ENCODE results near the gene ATP2B2. TPM values are rescaled to one million over a fixed set of nuclear protein-coding genes. Genes with fewer than 3 reads are reported as not detected.

ATP2B2 gene
- polyA plus RNA-seq = not detected

GRCh38 chr3:10505050-10505790 lies at the start of gene ATP2B2:
Gene ATP2B2, minus strand, starts transcription at chr3:10505586. Its CDS starts 56,043 bp downstream, at chr3:10449543.
- DNase-seq = no peak
- H3K27me3 Mint-ChIP-seq (ENCODE audit: low read depth in 3 of 3) = peaks cover 0 to 6% (median 0%) of the 10 kb centered on the region in 3 donors
- no peak within 1 kb of the TSS for H3K27ac Mint-ChIP-seq

GRCh38 chr3:10554746-10555145 lies 49.4 kb upstream of the ATP2B2 start:
- peaks cover 1 to 4% (median 4%) of the 10 kb centered on the region in 3 donors for H3K27me3 Mint-ChIP-seq (ENCODE audit: low read depth in 3 of 3)
- peaks cover 0 to 3% (median 0%) of the 10 kb centered on the region in 3 donors for H3K36me3 Mint-ChIP-seq
- H3K9me3 Mint-ChIP-seq = no peaks in the 10 kb centered on the region
- peaks cover 28 to 30% of the 10 kb centered on the region in 2 donors for H3K4me1 Mint-ChIP-seq
- no peak overlapping the region for H3K27ac Mint-ChIP-seq
- no peak overlapping the region for H3K4me3 Mint-ChIP-seq
- no peak for DNase-seq

More at GRCh38 chr3:10505050-10505790, at the start of gene ATP2B2:
- Mint-ChIP-seq H3K4me1 (no peaks in the 10 kb centered on the region), H3K4me3 (peak within 1 kb of the TSS; percentile 30 to 53 (median 46)), H3K9me3 (no peaks in the 10 kb centered on the region), H3K36me3 (no peaks in the 10 kb centered on the region)

GRCh38 chr3:10554236-10554611 lies 48.8 kb upstream of the ATP2B2 start:
- Mint-ChIP-seq H3K9me3 (no peaks in the 10 kb centered on the region), H3K27ac (peak overlapping the region in 4 of 6 donors; percentile 16 to 53 (median 38)), H3K4me1 (peaks cover 28 to 33% of the 10 kb centered on the region in 2 donors), H3K4me3 (no peak overlapping the region), H3K27me3 (ENCODE audit: low read depth in 3 of 3) (peaks cover 0 to 3% (median 2%) of the 10 kb centered on the region in 3 donors), H3K36me3 (peaks cover 0 to 3% (median 0%) of the 10 kb centered on the region in 3 donors)
- no peak for DNase-seq

- Mint-ChIP-seq H3K4me1 (peaks cover 28 to 36% of the 10 kb centered on the region in 2 donors), H3K9me3 (no peaks in the 10 kb centered on the region), H3K27me3 (ENCODE audit: low read depth in 3 of 3) (peaks cover 0 to 6% (median 3%) of the 10 kb centered on the region in 3 donors), H3K4me3 (no peak overlapping the region), H3K36me3 (peaks cover 0 to 3% (median 0%) of the 10 kb centered on the region in 3 donors), H3K27ac (peak overlapping the region in 2 of 6 donors; percentile 16 to 54)
- DNase-seq = no peak
Observed at GRCh38 chr3:10553591-10554235, 48.3 kb upstream of the ATP2B2 start.

GRCh38 chr3:10552631-10552943 lies 47.2 kb upstream of the ATP2B2 start:
- H3K36me3 Mint-ChIP-seq = peaks cover 0 to 3% (median 0%) of the 10 kb centered on the region in 3 donors
- H3K27ac Mint-ChIP-seq = peak overlapping the region; percentile 54 to 91 (median 76)
- peak overlapping the region; percentile 29 to 77 (median 72) for H3K4me3 Mint-ChIP-seq
- DNase-seq = no peak
- peaks cover 0 to 6% (median 3%) of the 10 kb centered on the region in 3 donors for H3K27me3 Mint-ChIP-seq (ENCODE audit: low read depth in 3 of 3)
- H3K9me3 Mint-ChIP-seq = no peaks in the 10 kb centered on the region
- peaks cover 29 to 33% of the 10 kb centered on the region in 2 donors for H3K4me1 Mint-ChIP-seq

GRCh38 chr3:10551821-10552630 lies 46.6 kb upstream of the ATP2B2 start:
- H3K36me3 Mint-ChIP-seq = peaks cover 0 to 3% (median 0%) of the 10 kb centered on the region in 3 donors
- peak overlapping the region; percentile 29 to 77 (median 72) for H3K4me3 Mint-ChIP-seq
- H3K9me3 Mint-ChIP-seq = no peaks in the 10 kb centered on the region
- peak; percentile 43 to 59 (median 49) for DNase-seq
- peaks cover 25 to 29% of the 10 kb centered on the region in 2 donors for H3K4me1 Mint-ChIP-seq
- peaks cover 0 to 6% (median 3%) of the 10 kb centered on the region in 3 donors for H3K27me3 Mint-ChIP-seq (ENCODE audit: low read depth in 3 of 3)
- H3K27ac Mint-ChIP-seq = peak overlapping the region; percentile 56 to 91 (median 76)

- H3K27me3 Mint-ChIP-seq (ENCODE audit: low read depth in 3 of 3) = peaks cover 3 to 6% (median 3%) of the 10 kb centered on the region in 3 donors
- peak overlapping the region in 2 of 5 donors; percentile 12 to 34 for H3K4me3 Mint-ChIP-seq
Observed at GRCh38 chr3:10551139-10551538, 45.8 kb upstream of the ATP2B2 start.

GRCh38 chr3:10550705-10551104 lies 45.3 kb upstream of the ATP2B2 start:
- Mint-ChIP-seq H3K4me3 (no peak overlapping the region), H3K27me3 (ENCODE audit: low read depth in 3 of 3) (peaks cover 3 to 6% (median 3%) of the 10 kb centered on the region in 3 donors), H3K27ac (peak overlapping the region in 2 of 6 donors; percentile 16 to 25), H3K4me1 (peaks cover 25 to 29% of the 10 kb centered on the region in 2 donors), H3K9me3 (no peaks in the 10 kb centered on the region), H3K36me3 (peaks cover 0 to 3% (median 0%) of the 10 kb centered on the region in 3 donors)
- DNase-seq = no peak

More at GRCh38 chr3:10551139-10551538, 45.8 kb upstream of the ATP2B2 start:
- Mint-ChIP-seq H3K27ac (peak overlapping the region in 3 of 6 donors; percentile 27 to 91 (median 83)), H3K4me1 (peaks cover 25 to 29% of the 10 kb centered on the region in 2 donors), H3K36me3 (peaks cover 0 to 3% (median 0%) of the 10 kb centered on the region in 3 donors), H3K9me3 (no peaks in the 10 kb centered on the region)
- no peak for DNase-seq

- Mint-ChIP-seq H3K9me3 (no peaks in the 10 kb centered on the region), H3K27me3 (ENCODE audit: low read depth in 3 of 3) (peaks cover 0 to 6% (median 3%) of the 10 kb centered on the region in 3 donors), H3K36me3 (peaks cover 0 to 3% (median 0%) of the 10 kb centered on the region in 3 donors), H3K4me1 (peaks cover 25 to 29% of the 10 kb centered on the region in 2 donors), H3K27ac (no peak overlapping the region), H3K4me3 (no peak overlapping the region)
- no peak for DNase-seq
Observed at GRCh38 chr3:10549617-10550230, 44.3 kb upstream of the ATP2B2 start.

GRCh38 chr3:10548992-10549391 lies 43.6 kb upstream of the ATP2B2 start:
- H3K36me3 Mint-ChIP-seq = no peaks in the 10 kb centered on the region
- no peak for DNase-seq
- H3K27me3 Mint-ChIP-seq (ENCODE audit: low read depth in 3 of 3) = peaks cover 0 to 6% (median 3%) of the 10 kb centered on the region in 3 donors
- H3K4me1 Mint-ChIP-seq = peaks cover 25 to 29% of the 10 kb centered on the region in 2 donors
- H3K27ac Mint-ChIP-seq = no peak overlapping the region
- no peaks in the 10 kb centered on the region for H3K9me3 Mint-ChIP-seq
- no peak overlapping the region for H3K4me3 Mint-ChIP-seq

- Mint-ChIP-seq H3K36me3 (peaks cover 0 to under 1% (median 0%) of the 10 kb centered on the region in 3 donors), H3K9me3 (peaks cover 0 to 2% (median 2%) of the 10 kb centered on the region in 6 donors), H3K4me1 (peaks cover 25 to 29% of the 10 kb centered on the region in 2 donors), H3K27me3 (ENCODE audit: low read depth in 3 of 3) (peaks cover 0 to 6% (median 3%) of the 10 kb centered on the region in 3 donors), H3K27ac (no peak overlapping the region), H3K4me3 (peak overlapping the region in 1 of 5 donors; percentile 2)
- DNase-seq = peak in 1 of 3 donors; percentile 25
Observed at GRCh38 chr3:10547841-10548783, 42.7 kb upstream of the ATP2B2 start.

GRCh38 chr3:10547413-10547812 lies 42.0 kb upstream of the ATP2B2 start:
- Mint-ChIP-seq H3K4me1 (peaks cover 19 to 22% of the 10 kb centered on the region in 2 donors), H3K4me3 (no peak overlapping the region), H3K27ac (no peak overlapping the region), H3K27me3 (ENCODE audit: low read depth in 3 of 3) (peaks cover 0 to 6% (median 3%) of the 10 kb centered on the region in 3 donors), H3K36me3 (peaks cover 0 to 6% (median 0%) of the 10 kb centered on the region in 3 donors), H3K9me3 (peaks cover 5 to 9% (median 7%) of the 10 kb centered on the region in 6 donors)
- DNase-seq = no peak

Data from immature natural killer cell (primary cell).